ENCODE measurements around the gene FSCN2. TPM values are rescaled to one million over a fixed set of nuclear protein-coding genes. Genes with fewer than 3 reads are reported as not detected.
"Not testable (repeated sequence)": the region's sequence is repeated elsewhere in the genome, so short reads cannot be mapped to it uniquely, and the experiment has no call there.

The FSCN2 gene
- total RNA-seq, 1 donor from 2014 or later, result 5.6 TPM

DNA sequence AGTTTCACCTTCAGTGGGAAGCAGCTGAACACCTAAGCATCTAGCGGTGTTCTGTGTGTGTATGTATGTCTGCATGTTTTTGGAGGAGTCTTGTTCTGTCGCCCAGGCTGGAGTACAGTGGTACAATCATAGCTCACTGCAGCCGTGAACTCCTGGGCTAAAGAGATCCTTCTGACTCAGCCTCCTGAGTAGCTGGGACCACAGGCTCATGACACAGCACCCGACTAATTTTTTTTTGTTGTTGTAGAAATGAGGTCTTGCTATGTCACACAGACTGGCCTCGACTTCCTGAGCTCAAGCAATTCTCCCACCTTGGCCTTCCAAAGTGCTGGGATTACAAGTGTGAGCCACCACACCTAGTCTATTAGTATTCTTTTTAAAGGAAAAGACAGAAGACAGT is 54.2 kb downstream of the FSCN2 start:
- FAIRE-seq (no peak), DNase-seq (ENCODE audit: low read depth) (peak; percentile 73)
- Histone ChIP-seq H3K4me3 (ENCODE audit: insufficient read depth, low read depth, low read length) (no peak overlapping the region), H3K27ac (ENCODE audit: low read depth, low read length) (peak overlapping the region; percentile 65), H3K27me3 (ENCODE audit: insufficient read depth, low read length) (no peaks in the 10 kb centered on the region), H3K9me3 (ENCODE audit: insufficient read depth, low read depth, low read length) (no peaks in the 10 kb centered on the region), H4K20me1 (ENCODE audit: insufficient read depth, low read length) (peaks cover 36% of the 10 kb centered on the region), H3K79me2 (ENCODE audit: insufficient read depth, low read length) (peaks cover 36% of the 10 kb centered on the region), H3K4me1 (ENCODE audit: insufficient read depth, low read length) (peaks cover 47% of the 10 kb centered on the region), H3K4me2 (ENCODE audit: low read length) (peak overlapping the region; percentile 58), H2AFZ (ENCODE audit: low read depth, low read length) (no peak overlapping the region), H3K36me3 (ENCODE audit: insufficient read depth, low read length) (peaks cover 31% of the 10 kb centered on the region), H3K9ac (ENCODE audit: low read length) (peak overlapping the region; percentile 32)
- Mint-ChIP-seq H3K4me3 (ENCODE audit: unreplicated experiment) (peak overlapping the region; percentile 23), H3K27ac (ENCODE audit: unreplicated experiment) (peak overlapping the region; percentile 94), H3K36me3 (ENCODE audit: low read depth, unreplicated experiment) (peaks cover 45% of the 10 kb centered on the region), H3K9me3 (ENCODE audit: unreplicated experiment) (peaks cover 2% of the 10 kb centered on the region), H3K4me1 (ENCODE audit: low read depth, unreplicated experiment) (peaks cover 51% of the 10 kb centered on the region), H3K27me3 (ENCODE audit: low read depth, unreplicated experiment) (no peaks in the 10 kb centered on the region)
- TF ChIP-seq EZH2 (IDR thresholded peaks at IDR 0.05; ENCODE audit: insufficient read depth, low read length), result no peak
- TF ChIP-seq, protein P1, sequence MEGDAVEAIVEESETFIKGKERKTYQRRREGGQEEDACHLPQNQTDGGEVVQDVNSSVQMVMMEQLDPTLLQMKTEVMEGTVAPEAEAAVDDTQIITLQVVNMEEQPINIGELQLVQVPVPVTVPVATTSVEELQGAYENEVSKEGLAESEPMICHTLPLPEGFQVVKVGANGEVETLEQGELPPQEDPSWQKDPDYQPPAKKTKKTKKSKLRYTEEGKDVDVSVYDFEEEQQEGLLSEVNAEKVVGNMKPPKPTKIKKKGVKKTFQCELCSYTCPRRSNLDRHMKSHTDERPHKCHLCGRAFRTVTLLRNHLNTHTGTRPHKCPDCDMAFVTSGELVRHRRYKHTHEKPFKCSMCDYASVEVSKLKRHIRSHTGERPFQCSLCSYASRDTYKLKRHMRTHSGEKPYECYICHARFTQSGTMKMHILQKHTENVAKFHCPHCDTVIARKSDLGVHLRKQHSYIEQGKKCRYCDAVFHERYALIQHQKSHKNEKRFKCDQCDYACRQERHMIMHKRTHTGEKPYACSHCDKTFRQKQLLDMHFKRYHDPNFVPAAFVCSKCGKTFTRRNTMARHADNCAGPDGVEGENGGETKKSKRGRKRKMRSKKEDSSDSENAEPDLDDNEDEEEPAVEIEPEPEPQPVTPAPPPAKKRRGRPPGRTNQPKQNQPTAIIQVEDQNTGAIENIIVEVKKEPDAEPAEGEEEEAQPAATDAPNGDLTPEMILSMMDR (IDR thresholded peaks at IDR 0.05; ENCODE audit: insufficient read depth, low read depth, low read length), result no peak

DNA sequence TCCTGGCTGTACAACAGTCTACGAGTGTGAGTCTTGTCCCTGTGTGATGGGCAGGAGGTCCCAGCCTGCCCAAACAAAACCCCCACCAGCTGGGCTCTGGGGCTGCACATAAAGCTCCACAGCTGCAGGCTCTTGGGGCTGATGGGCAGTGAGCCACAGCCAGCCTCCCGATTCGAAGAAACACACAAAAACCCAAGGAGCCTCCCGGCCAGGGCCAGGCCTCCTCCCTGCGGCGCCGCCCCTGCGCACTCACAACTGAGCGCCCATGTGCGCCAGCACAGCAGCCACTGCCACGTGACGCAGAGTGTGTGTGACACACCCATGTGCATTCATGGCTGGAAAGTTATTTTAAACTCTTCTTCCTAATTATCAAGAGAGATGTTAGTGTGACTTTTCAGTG is 54.6 kb downstream of the FSCN2 start:
- no peak overlapping the region for H3K4me3 Mint-ChIP-seq (ENCODE audit: unreplicated experiment)
- no peaks in the 10 kb centered on the region for H3K27me3 Mint-ChIP-seq (ENCODE audit: low read depth, unreplicated experiment)
- peaks cover 47% of the 10 kb centered on the region for H3K4me1 Mint-ChIP-seq (ENCODE audit: low read depth, unreplicated experiment)
- H3K9ac ChIP-seq (ENCODE audit: low read length), result peak overlapping the region; percentile 6
- H3K4me2 ChIP-seq (ENCODE audit: low read length), result peak overlapping the region; percentile 58
- H3K79me2 ChIP-seq (ENCODE audit: insufficient read depth, low read length), result peaks cover 36% of the 10 kb centered on the region
- peak overlapping the region; percentile 65 for H3K27ac ChIP-seq (ENCODE audit: low read depth, low read length)
- peaks cover 42% of the 10 kb centered on the region for H3K4me1 ChIP-seq (ENCODE audit: insufficient read depth, low read length)
- peaks cover 42% of the 10 kb centered on the region for H3K36me3 Mint-ChIP-seq (ENCODE audit: low read depth, unreplicated experiment)
- no peak overlapping the region for H2AFZ ChIP-seq (ENCODE audit: low read depth, low read length)
- H3K27me3 ChIP-seq (ENCODE audit: insufficient read depth, low read length), result no peaks in the 10 kb centered on the region
- no peak for FAIRE-seq
- H3K4me3 ChIP-seq (ENCODE audit: insufficient read depth, low read depth, low read length), result no peak overlapping the region
- peak overlapping the region; percentile 94 for H3K27ac Mint-ChIP-seq (ENCODE audit: unreplicated experiment)
- TF ChIP-seq, protein P1 (IDR thresholded peaks at IDR 0.05; ENCODE audit: insufficient read depth, low read depth, low read length), result no peak
- TF ChIP-seq EZH2 (IDR thresholded peaks at IDR 0.05; ENCODE audit: insufficient read depth, low read length), result no peak
- H4K20me1 ChIP-seq (ENCODE audit: insufficient read depth, low read length), result peaks cover 36% of the 10 kb centered on the region
- peaks cover 2% of the 10 kb centered on the region for H3K9me3 Mint-ChIP-seq (ENCODE audit: unreplicated experiment)
- no peaks in the 10 kb centered on the region for H3K9me3 ChIP-seq (ENCODE audit: insufficient read depth, low read depth, low read length)
- DNase-seq (ENCODE audit: low read depth), result no peak
- peaks cover 31% of the 10 kb centered on the region for H3K36me3 ChIP-seq (ENCODE audit: insufficient read depth, low read length)

DNA sequence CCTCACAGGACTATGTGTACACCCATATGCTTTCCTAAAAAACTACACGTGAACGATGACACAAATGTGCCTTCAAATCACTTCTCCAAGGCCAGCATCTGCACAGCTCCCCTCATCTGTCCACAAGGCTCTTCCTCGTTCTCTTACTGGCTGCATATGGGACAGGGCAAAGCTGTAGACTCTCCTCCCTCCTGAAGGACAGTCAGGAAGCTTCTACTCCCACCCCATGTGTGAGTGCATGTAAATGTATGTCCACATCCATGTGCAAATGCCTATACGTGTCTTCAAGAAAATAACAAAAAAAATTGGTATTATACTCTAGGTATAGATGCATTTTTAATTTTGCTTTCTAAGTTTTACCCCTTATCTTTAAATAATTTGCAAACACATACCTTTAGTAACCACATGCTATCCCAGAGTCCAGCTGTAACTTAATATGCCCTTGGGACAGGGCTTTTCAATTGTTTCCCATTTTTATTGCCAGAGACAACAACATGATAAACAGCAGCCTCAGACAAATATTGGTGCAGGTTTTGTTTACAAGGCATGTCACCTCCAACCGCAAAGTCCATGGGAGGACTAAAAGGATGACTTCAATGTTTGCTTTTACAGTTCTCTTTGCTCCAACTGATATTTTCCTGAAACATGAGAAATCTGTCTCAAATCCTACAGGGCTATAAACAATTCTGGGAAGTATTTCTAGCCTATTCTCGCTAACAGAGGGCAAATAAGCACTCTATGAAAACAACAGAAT is 55.6 kb downstream of the FSCN2 start:
- no peak overlapping the region for H3K4me2 ChIP-seq (ENCODE audit: low read length)
- no peaks in the 10 kb centered on the region for H3K9me3 Mint-ChIP-seq (ENCODE audit: unreplicated experiment)
- H3K9ac ChIP-seq (ENCODE audit: low read length), result peak overlapping the region; percentile 36
- no peak for DNase-seq (ENCODE audit: low read depth)
- FAIRE-seq, result no peak
- H3K27ac Mint-ChIP-seq (ENCODE audit: unreplicated experiment), result peak overlapping the region; percentile 81
- H3K79me2 ChIP-seq (ENCODE audit: insufficient read depth, low read length), result peaks cover 28% of the 10 kb centered on the region
- TF ChIP-seq, protein P1 (IDR thresholded peaks at IDR 0.05; ENCODE audit: insufficient read depth, low read depth, low read length), result no peak
- no peak for TF ChIP-seq EZH2 (IDR thresholded peaks at IDR 0.05; ENCODE audit: insufficient read depth, low read length)
- H3K4me1 ChIP-seq (ENCODE audit: insufficient read depth, low read length), result peaks cover 34% of the 10 kb centered on the region
- H3K4me3 ChIP-seq (ENCODE audit: insufficient read depth, low read depth, low read length), result no peak overlapping the region
- H3K4me3 Mint-ChIP-seq (ENCODE audit: unreplicated experiment), result peak overlapping the region; percentile 29
- H4K20me1 ChIP-seq (ENCODE audit: insufficient read depth, low read length), result peaks cover 36% of the 10 kb centered on the region
- no peaks in the 10 kb centered on the region for H3K9me3 ChIP-seq (ENCODE audit: insufficient read depth, low read depth, low read length)
- H3K36me3 ChIP-seq (ENCODE audit: insufficient read depth, low read length), result peaks cover 40% of the 10 kb centered on the region
- no peak overlapping the region for H3K27ac ChIP-seq (ENCODE audit: low read depth, low read length)
- H2AFZ ChIP-seq (ENCODE audit: low read depth, low read length), result no peak overlapping the region
- H3K36me3 Mint-ChIP-seq (ENCODE audit: low read depth, unreplicated experiment), result peaks cover 42% of the 10 kb centered on the region
- H3K27me3 Mint-ChIP-seq (ENCODE audit: low read depth, unreplicated experiment), result no peaks in the 10 kb centered on the region
- H3K27me3 ChIP-seq (ENCODE audit: insufficient read depth, low read length), result no peaks in the 10 kb centered on the region
- peaks cover 38% of the 10 kb centered on the region for H3K4me1 Mint-ChIP-seq (ENCODE audit: low read depth, unreplicated experiment)

DNA sequence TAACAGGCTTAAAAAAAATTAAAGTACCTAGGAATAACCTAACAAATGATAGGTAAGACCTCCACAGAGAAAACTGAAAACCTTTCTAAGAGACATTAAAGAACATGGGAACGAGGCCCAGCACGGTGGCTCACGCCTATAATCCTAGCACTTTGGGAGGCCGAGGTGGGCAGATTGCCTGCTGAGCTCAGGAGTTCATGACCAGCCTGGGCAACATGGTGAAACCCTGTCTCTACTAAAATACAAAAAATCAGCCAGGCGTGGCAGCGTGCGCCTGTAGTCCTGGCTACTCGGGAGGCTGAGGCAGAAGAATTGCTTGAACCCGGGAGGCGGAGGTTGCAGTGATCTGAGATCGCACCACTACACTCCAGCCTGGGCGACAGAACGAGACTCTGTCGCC is 56.6 kb downstream of the FSCN2 start:
- not testable (repeated sequence) for H3K27me3 ChIP-seq (ENCODE audit: insufficient read depth, low read length); DNase-seq (ENCODE audit: low read depth); H3K9me3 Mint-ChIP-seq (ENCODE audit: unreplicated experiment); FAIRE-seq; H3K4me3 ChIP-seq (ENCODE audit: insufficient read depth, low read depth, low read length); H2AFZ ChIP-seq (ENCODE audit: low read depth, low read length); H3K27me3 Mint-ChIP-seq (ENCODE audit: low read depth, unreplicated experiment); H3K9ac ChIP-seq (ENCODE audit: low read length); H3K4me2 ChIP-seq (ENCODE audit: low read length); H3K27ac ChIP-seq (ENCODE audit: low read depth, low read length); H3K4me3 Mint-ChIP-seq (ENCODE audit: unreplicated experiment); H3K9me3 ChIP-seq (ENCODE audit: insufficient read depth, low read depth, low read length); H3K27ac Mint-ChIP-seq (ENCODE audit: unreplicated experiment)
- Mint-ChIP-seq H3K4me1 (ENCODE audit: low read depth, unreplicated experiment) (peaks cover 31% of the 10 kb centered on the region), H3K36me3 (ENCODE audit: low read depth, unreplicated experiment) (peaks cover 43% of the 10 kb centered on the region)
- peaks cover 21% of the 10 kb centered on the region for H3K79me2 ChIP-seq (ENCODE audit: insufficient read depth, low read length)
- peaks cover 26% of the 10 kb centered on the region for H3K4me1 ChIP-seq (ENCODE audit: insufficient read depth, low read length)
- peaks cover 36% of the 10 kb centered on the region for H4K20me1 ChIP-seq (ENCODE audit: insufficient read depth, low read length)
- peaks cover 47% of the 10 kb centered on the region for H3K36me3 ChIP-seq (ENCODE audit: insufficient read depth, low read length)

All from astrocyte (in vitro differentiated cells and primary cell).